Bone marrow (tissue), 2 donors: ENCODE measurements around the gene KRTAP10-11.

Source experiments
- DNase-seq, 2 donors: peaks; one replicate each; lab custom pipeline; 2025; lab: John Stamatoyannopoulos, UW

KRTAP10-11 gene

DNA sequence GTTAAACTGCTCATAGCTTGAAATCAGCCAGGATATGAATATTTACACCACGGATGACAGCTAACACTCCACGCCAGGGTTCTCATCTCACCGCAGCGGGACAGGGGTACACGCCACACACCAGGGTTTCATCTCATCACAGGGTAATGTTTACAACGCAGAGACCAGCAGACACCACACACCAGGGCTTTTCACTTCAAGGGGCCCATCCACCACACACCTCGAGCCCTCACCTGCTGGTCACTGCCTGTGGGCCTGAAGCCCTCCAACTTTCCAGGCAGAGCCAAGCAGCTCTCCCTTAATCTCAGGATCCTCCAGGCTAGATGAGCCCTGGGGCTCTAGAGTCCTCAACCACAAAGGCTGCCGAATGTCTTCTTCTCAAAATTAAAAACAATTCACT lies 49.4 kb downstream of the KRTAP10-11 start:
- DNase-seq, result no peak

DNA sequence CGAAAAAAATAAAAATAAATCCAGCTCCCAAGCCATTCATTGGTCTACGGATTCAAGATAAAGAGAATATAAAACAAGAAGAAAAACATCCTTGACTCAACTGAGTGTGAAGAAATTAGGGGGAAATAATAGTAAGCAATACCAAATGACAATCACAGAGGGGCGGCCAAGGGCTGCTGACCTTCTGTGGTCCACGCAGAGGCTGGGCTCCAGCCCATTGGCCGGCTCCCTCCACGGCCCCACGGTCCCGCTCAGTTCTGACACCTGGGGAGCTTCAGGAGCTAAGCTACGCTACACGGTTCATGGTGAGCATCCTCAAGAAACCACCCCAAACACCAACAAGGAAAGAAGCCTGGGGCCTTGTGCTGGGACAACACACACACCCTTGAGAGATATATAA lies 50.4 kb downstream of the KRTAP10-11 start:
- no peak for DNase-seq
